NCI-H146 treated with DMSO at 0.1 percent for 48 hours (cell line): ENCODE results near the gene NUDT16.
A peak's percentile ranks its signal among the peaks of the same experiment; 100 is the strongest.

Experiments
- DNase-seq: peaks from one replicate; lab custom pipeline; 2025; ENCODE audit not compliant: unreplicated experiment; lab: John Stamatoyannopoulos, UW

The NUDT16 gene

DNA sequence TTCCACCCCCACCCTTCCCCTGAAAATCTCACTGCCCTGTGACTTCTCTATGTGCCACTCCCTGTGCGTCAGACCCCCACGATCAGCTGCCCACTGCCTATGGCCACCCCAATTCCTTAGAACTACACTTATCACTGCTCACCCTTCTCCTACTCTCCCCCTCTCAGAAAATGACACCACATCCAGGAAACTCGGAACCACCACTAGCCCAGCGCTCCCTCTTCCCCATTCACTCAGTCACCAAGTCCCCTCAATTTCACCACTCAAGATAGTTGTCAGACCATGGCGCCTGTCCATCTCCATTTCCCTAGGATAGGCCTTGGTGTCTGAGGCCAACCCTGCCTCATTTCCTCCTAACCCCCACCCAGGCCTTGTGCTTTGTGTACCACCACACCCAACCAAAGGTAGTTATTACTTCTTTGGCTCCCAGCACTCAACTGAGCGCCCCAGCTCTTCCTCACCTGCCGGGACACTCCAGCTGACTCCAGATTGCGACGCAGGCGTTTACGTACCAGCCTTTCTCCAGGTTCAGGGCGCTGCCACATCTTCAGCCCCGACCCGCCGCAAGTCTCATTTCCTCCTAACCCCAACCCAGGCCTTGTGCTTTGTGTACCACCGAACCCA is 641 bp upstream of the NUDT16 start:
- peak; percentile 35 for DNase-seq

DNA sequence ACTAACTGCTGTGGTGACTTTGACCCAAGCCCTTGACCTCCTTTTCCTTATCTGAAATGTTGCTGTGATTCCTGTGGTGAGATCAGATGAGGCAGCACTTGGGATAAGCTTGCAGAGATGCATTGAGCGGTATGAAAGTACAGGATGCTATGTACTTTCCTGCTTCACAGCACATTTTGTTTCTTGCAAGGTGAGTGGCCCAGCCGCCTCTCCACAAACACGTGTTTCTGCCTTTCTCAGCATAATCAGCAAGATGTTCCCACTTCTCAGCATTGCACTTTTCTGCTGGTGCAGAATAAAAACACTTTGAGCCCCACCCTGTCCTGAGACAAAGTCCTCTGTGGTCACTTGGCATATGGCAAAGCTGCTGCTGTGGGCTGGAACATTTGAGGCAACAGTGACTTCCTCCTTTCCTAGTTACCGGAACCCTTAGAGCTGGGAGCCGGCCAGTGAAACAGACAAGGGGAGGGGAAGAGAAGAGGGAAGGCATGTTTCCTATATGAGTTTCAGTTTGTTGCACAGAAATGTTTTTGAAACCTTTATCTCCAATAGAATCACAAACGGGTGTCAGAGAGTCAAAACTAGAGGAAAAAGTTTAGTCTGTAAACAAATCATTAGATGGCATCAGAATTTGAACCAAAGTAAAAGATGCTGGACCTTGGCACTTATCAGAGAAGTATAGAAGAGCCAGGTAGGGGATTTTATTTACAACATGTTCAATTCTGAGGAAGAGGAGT is 5.0 kb downstream of the NUDT16 start:
- DNase-seq: no peak

DNA sequence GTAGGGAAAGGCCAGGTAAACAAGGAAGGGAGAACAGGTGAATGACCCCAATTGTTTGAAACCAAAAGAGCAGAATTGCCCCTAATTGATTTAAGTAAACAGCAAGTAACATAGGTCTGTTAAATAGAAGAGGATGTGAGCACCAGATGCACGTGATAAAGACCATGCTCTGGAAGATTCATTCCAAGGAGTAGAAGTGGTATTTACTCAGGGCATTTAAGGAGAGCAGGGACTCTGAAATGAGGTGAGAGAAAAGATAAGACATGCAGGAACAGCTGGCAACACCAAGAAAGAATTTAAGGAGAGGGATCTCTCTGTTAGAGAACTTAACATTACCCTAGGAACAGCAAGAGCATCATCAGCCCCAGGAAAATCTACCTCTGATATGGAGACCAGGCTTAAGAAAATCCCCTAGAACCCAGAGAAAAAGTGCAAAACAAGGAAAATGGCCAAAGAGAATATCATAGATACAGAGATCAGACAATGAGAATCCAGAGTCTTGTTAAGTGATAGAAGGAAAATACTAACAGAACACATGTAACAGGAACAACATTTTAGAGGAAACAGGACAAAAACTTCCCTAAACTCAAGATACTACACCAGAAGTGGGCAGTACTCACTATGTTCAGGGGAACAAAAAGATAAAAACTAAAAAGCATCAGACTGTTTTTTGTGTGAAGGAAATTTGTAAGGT is 6.4 kb downstream of the NUDT16 start:
- DNase-seq: no peak

DNA sequence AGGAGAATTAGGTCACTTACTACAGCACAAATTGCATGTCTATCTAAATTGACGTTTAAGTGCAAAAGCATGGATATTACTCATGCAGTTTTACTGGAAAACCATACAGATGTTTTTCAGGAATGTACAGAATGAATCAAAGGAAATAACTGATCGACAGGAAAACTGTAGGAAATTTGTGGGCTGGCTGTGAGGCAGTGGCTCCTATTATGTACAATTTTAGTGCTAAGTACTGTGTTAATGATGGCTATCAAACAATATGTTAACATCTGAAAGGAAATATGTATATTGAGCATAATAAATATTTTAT is 6.9 kb downstream of the NUDT16 start:
- no peak for DNase-seq

DNA sequence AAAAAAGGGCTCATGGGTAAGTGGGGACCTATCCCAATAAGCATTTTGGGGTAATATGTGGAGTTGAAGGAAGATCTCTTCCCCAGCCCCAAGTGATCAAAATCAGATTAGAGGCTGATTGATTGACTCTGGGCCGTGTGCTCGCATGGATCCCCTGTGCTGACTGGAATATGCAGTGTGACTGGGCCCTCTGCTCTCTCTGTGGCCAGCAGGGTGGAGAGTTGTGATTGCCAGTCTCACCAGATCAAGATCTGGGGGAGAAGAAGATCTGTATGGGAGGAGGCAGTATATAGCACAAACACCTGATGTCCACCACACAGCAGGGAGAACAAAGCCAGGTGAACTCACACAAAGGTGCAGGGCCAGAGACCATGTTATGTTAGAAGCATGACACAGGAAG is 8.8 kb downstream of the NUDT16 start:
- DNase-seq: no peak

DNA sequence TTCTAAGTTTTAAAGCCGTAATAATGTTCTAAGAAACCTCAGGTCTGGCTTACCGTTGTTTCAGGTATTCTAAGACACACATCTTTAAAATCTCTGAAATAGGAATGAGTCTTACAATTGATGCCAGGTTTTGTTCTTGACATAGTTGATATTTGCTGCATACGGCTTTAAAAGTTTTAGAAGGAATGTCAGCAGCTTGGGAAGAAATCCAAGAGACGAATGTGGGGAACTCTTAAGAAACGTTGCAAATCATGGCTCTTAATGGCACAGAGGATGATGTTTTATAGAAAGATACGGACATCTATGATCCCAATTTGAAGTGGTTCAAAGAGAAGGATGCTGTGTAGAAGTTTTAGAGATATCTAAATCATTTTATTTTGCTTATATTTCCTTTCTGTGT is 11.5 kb downstream of the NUDT16 start:
- no peak for DNase-seq

DNA sequence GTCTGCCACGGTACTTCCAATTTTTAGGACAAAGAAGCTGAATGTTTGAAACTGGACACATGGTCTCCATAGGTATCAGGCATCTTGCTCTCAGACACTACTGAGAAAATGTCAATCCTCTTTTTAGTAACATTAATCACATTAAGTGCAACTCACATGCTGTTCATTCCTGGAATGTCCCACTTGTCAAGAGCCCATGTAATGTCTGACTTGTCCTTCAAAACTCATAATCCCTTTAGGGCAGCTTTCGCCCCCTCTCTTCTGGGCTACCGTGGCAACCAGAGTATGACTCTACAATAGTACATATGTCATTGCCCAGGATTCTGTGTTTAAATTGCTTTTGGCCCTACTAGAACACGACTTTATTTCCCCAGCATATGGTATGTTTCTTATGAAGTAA is 12.3 kb downstream of the NUDT16 start:
- no peak for DNase-seq

DNA sequence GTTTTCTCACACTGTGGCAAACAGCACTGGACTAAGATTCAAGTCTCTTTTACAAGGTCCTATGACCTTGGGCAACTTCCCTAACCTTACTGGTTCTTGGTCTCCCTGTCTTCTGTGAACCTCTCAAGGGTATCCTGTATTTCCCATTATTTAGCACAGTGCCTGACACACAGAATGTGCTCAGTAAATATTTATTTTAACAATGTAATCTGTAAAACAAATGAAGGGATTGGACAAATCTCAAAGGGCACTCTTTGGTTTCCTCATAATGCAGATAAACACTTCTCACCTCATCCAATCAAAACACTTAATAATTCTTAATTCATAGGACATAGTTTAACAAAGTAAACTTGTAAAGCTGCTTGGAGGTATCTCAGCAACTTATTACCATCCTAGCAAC is 12.8 kb downstream of the NUDT16 start:
- no peak for DNase-seq

DNA sequence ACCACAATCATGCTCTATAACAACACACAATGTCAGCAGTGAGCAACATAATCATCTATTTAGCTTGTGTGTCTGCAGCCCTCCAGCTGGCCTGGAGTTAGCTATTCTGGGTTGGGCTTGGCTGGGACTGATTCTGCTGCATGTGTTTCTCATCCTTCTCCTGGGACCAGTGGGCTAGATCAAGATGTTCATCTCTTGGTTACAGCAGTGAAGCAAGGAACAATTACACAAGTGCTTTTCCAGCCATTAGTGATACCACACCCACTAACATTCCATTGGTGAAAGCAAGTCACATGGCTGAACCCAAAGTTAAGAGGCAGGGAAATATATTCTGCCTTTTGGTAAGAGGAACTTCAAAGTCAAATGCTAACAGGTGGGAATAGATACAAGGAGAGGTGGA is 14.6 kb downstream of the NUDT16 start:
- DNase-seq: no peak

DNA sequence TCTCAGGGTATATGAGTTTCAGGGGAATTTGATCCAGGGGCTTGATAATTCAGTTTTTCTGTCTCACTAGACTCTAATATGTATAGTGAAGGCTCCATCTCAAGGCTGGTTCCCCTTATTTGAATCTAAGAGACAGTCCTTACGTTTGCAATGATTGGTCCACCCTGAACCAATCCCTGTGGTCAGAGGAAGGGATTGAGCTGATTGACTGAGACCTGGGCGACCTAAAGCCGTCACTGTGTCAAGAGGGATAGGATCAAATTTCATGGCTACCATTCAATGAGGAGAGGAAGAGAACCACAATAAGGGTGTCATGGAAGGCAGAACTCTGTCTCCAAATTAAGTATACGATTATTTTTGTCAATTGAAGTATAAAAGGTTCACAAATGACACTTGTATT is 16.3 kb downstream of the NUDT16 start:
- no peak for DNase-seq

DNA sequence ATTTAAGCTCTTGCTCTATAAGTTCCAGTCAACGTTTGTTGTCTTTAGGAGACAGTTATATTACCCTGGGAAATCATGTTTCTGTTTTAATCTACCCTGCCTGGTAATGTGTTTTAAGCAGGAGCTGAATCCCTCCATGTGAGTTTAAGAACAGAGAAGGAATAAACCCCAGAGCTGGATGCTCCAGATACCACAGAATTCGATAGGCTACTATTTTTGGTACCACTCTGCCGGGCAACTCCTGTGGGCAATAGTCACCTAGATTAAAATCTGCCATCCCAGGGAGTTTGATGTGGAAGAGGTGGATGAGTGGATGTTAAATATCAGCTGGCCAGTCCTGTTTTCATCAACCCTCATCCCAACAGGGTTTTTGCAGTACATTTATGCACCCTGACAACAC is 20.4 kb downstream of the NUDT16 start:
- DNase-seq: no peak

DNA sequence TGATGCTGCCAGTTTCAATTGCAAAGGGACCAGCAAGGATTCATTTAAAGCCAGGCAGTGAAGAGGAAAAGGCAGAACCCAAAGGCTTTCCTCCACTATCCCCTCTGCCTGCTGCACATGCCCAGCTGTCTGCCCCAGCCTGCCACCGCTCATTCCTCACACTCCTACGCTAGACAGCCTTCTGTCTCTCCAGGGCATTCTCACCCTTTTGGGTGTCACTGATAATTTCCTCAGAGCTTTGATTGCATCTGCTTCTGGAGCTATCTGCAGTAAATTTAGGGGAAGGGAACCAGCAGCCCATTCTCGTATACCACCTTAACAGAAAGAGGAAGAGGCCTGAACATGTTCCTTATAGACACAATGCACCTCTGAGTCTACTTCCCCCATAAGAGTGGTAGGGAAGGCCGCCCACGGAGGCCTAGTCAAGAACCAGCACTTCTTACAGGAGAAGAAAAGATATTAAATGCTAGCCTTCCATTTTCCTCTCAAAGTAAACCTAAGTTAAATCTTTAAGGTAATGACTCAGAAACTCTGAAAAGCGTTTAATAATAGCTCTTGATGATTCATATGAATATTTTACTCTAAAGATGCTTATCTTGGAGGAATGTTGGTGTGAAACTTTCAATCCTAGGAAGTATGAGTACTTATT is 20.9 kb downstream of the NUDT16 start:
- DNase-seq: no peak

DNA sequence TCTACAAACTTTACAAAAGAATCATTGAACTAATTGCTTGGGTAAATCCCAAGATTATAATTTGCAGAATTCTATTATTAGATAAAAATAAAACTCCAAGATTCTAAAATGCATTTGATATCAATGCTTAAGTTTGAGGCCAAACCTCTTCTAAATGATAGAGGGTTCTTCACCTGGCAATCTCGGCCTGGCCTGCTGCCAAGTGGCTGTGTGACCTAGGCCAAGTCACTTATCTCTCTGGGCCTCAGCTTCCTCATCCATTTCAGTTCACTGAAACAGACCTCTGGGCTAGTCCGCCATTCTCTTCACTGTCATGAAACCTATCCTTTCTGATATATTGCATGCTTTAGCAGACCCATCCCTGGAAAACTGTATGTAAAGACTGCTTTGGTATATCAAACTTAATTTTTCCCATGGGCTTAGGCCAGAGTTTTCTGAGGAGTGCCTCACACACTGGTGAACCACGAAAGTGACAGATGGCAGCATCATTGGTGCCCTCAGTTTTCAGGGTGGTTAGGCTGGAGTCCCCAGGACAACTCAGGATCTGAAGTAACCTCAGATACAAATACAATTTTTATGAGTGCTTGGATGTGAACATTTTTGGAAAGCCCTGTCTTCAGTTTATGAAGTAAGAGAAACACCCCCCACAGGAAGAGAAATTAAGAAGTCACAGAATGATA is 21.8 kb downstream of the NUDT16 start:
- no peak for DNase-seq

DNA sequence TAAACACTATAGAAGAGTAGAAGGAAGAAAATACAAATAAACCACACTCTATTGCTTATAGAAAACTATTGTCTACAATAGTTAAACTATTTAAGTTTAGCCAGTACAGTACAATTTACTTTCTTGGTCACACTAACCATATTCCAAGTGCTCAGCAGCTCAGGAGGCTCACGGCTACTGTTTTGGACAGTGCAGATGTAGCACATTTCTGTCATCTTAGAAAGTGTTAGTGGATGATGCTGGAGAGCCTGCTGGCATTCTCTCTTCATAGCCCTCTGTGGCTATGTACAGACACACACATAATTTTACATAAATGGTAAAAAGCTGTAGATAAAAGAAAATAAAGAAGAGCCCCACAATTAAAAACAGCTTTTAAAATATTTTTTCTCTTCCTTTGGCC is 23.8 kb downstream of the NUDT16 start:
- no peak for DNase-seq

DNA sequence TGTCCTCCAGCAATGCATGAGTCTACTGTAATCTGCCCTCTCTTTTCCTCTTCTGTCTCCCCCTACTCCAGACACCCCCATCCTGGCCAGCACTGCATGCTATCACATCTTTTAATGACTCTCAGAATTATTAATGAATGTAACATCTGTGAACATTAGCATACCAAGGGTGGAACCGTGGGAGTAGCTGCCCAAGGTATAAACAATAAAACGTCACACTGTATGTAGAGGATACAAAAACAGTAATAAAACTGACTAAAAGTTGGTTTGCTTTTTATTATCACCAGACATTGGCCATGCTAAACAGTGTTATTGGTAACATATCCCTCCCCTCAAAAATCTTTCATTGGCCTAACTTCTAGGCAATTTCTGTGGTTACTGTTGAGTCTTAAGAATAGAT is 24.7 kb downstream of the NUDT16 start:
- DNase-seq: no peak

DNA sequence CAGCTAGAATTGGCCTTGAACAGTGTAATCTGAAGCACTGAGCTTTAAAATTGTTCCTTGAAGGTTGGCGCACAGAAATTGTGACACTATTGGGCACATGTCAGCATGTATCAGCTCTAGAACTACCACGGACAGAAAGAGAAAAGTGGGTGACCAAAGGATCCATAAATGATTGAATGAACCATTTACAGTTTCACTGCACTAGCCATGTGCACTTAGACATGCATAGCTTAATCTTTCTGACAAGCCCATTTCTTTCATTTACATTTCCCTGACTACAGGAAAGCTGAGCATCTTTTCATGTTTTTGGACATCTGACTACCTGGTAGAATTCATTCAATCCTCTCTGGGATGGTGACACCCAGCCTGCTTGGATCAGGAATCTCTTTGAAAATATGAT is 36.2 kb downstream of the NUDT16 start:
- no peak for DNase-seq

DNA sequence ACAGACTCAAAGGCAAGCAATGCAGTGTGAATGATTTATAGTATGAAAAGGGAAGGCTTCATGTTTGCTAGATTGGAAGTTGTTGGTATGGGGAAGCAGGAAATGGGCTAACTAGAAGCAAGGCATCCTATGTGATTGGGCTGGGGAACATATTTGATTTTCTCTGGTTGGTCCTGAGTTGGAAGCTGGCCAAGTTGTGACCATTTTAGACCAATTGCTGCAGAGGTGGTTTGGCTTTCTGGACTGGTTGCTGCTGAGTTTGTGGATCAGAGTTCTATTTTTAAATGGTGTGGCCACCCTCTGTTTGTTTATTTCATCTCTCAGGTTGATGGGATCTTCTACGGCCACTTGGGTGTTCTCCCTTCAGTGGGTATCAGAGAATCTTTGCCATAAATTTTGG is 39.7 kb downstream of the NUDT16 start:
- DNase-seq: no peak

DNA sequence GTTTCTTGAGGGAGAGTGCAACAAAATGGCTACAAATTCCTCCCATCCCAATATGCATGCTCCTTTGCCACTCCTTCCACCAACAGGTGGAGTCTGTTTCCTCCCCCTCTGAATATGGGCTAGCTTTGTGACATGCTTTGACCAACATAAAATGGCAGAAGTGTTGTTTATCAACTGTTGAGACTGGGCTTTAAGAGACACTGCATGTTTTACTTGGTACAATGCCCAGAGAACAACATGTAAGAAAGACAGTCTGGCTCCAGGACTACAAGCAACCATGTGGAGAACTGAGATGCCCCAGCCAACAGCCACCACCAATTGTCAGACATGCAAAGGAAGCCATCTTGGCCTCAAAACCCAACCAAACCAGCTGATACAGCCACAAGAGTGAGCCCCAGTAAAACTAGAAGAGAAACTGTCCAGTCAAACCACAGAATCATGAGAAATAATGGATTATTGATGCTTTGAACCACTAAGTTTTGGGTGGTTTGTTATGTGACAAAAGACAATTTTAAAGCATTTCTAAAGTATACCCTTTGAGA is 40.5 kb downstream of the NUDT16 start:
- no peak for DNase-seq

DNA sequence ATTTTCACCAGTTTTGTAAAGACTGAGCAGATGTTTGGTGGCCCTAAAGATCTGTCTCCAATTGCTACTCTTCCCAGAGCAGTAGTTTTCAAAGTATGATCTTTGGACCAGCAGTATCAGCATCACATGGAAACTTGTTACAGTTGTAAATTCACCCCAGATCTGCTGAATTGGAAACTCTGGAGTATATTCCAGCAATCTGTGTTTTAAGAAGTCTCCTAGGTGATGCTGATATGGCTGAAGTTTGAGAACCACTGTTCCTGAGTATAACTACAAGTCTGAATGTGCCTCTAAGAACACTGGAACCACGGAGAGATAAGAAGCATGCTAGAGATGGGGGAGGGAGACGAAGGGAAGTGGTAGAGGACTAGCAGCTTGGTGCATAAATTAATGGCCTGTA is 45.7 kb downstream of the NUDT16 start:
- DNase-seq: no peak

DNA sequence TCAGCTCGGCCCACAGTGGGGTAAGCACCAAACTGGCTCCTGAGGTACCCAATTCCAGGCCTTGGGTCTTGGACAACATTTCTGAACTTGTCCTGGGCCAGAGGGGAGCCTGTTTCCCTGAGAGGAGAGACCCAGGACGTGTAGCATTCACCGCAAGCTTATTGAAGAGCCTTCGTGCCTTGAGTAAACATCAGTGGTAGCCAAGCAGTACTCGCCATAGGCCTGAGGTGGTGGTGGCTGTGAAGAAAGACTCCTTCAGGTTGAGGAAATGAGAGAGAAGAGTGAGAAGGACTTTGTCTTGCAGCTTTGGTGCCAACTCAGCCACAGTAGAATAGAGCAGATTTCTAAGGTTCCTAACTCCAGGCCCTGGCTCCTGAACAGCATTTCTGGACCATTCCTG is 50.2 kb downstream of the NUDT16 start:
- DNase-seq: no peak

DNA sequence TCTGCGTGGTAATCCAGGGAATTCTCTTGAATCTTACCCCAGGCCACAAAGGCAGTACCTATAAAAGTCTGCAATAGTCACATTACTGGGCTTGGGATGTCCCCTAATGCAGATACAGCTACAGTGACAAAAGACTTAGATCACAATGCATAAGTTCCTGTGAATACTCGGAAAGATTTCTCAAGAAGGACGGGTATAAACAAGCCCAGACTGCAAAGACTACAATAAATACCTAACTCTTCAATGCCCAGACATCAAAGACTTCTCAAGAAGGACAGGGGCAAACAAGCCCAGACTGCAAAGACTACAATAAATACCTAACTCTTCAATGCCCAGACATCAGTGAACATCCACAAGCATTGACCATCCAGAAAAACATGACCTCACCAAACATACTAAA is 50.9 kb downstream of the NUDT16 start:
- no peak for DNase-seq
